ENCODE measurements around the gene SH3RF3.
A peak's percentile ranks its signal among the peaks of the same experiment; 100 is the strongest.

SH3RF3 gene

DNA sequence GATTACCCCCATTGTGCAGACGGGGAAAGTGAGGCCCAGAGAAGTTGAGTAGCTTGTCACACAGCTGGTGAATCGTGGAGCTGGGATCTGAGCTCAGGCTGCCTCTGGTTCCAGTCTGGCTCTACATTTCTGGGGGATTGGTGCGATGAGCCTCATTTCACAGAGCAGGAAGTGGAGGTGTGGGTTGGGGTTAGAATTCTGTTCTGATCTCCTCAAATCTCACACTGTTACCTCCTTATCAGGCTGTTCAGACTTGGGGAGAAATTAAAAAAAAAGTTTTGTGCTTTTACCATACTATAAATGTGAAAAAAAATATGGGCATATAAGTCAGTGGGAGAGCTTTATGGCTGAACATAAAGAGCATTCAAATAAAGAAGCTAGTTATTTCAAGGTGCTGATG lies 21.6 kb downstream of the SH3RF3 start:
- no peak for TF ChIP-seq Cebpa-rat (IDR thresholded peaks at IDR 0.05)
- H4K20me1 ChIP-seq: peaks cover 73 to 99% (median 98%) of the 10 kb centered on the region in 11 experiments; a peak in 21 of 22 replicates
- H3K4me3 ChIP-seq: no peak overlapping the region
- peaks cover 0 to 8% (median 0%) of the 10 kb centered on the region in 11 experiments; a peak in 4 of 22 replicates for H3K9me3 ChIP-seq (replicated peaks in 1 of 11)
- peaks cover 26 to 68% (median 54%) of the 10 kb centered on the region in 10 experiments for H3K4me1 ChIP-seq
- H3K36me3 ChIP-seq: peaks cover 0 to 10% (median 6%) of the 10 kb centered on the region in 11 experiments; a peak in 8 of 22 replicates
- no peaks in the 10 kb centered on the region for H3K27me3 ChIP-seq
- H3K27ac ChIP-seq: no peak overlapping the region
- 0 out of 22 replicates have a peak overlapping the region, but pooled peaks of 3 of the 11 experiments have one; percentile 63 to 76 (median 65) for H3K4me2 ChIP-seq
- no peak overlapping the region for H3K9ac ChIP-seq

DNA sequence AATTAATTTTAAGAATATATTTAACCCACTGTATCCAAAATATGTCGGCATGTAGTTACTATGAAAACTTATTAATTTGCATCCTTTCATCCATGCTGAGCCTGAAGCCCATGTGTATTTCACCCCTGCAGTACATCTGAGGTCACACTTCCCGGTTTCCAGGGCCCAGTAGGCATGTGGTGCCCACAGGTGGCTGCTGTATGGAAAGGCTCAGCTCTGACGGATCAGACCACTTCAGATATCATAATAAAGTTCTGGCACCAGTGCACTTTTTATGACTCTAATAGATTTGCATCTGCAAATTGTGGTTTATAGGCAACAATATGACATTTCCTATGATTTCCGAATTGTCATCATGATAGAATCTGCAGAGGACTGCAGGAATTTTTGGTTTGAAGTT lies 22.5 kb downstream of the SH3RF3 start:
- TF ChIP-seq Cebpa-rat (IDR thresholded peaks at IDR 0.05): no peak
- Histone ChIP-seq H3K27ac (no peak overlapping the region), H3K36me3 (peaks cover 0 to 3% (median 0%) of the 10 kb centered on the region in 11 experiments; a peak in 2 of 22 replicates), H3K4me2 (no peak overlapping the region), H3K4me3 (no peak overlapping the region), H3K9me3 (replicated peaks in 1 of 11) (peaks cover 0 to 5% (median 0%) of the 10 kb centered on the region in 11 experiments; a peak in 3 of 22 replicates), H3K9ac (no peak overlapping the region), H3K27me3 (no peaks in the 10 kb centered on the region), H4K20me1 (peaks cover 73 to 99% (median 98%) of the 10 kb centered on the region in 11 experiments; a peak in 21 of 22 replicates), H3K4me1 (peaks cover 36 to 74% (median 60%) of the 10 kb centered on the region in 10 experiments)

DNA sequence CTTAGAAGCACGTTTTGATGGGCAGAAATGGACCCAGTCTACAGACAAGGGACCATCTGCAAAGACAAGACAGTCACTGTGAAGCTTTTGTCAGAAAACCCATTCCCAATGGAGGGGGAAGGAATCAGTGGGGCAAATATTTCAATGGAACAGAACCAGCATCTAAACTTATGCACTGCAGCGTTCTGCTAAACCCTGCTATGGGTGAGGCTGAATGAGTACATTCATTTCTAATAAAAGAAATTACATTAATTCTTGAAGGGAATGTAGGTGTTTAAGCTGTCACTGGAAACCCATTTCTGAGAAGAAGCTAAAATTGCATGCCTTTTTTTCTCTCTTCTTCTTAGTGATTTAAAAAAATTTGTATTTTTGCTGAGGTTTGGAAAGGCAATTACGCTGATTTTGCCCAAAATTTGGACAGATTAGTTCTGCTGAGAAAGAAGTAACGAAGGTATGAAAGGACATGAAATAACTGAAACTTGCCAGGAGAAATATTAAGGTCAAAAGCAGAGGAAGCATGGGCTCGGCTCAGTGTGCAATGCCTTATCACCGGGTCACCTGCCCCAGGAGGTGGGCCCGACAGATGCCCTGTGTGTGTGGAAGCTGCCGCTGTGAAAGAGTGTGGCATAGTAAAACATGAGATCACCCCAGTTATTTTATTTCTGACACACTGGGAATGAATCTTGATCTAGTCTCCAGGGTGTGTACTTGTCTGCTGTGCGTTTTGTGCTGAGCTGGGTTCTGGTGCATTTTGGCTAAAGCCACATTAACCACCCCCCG lies 24.2 kb downstream of the SH3RF3 start:
- peaks cover 85 to 100% (median 100%) of the 10 kb centered on the region in 11 experiments; a peak in 21 of 22 replicates for H4K20me1 ChIP-seq
- no peak overlapping the region for H3K4me2 ChIP-seq
- no peak overlapping the region for H3K27ac ChIP-seq
- H3K4me1 ChIP-seq: peaks cover 32 to 76% (median 64%) of the 10 kb centered on the region in 10 experiments
- H3K27me3 ChIP-seq: no peaks in the 10 kb centered on the region
- H3K36me3 ChIP-seq: peaks cover 0 to 8% (median 0%) of the 10 kb centered on the region in 11 experiments; a peak in 2 of 22 replicates
- H3K9me3 ChIP-seq (replicated peaks in 1 of 11): no peaks in the 10 kb centered on the region
- no peak overlapping the region for H3K9ac ChIP-seq
- H3K4me3 ChIP-seq: no peak overlapping the region
- TF ChIP-seq Cebpa-rat (IDR thresholded peaks at IDR 0.05): no peak

DNA sequence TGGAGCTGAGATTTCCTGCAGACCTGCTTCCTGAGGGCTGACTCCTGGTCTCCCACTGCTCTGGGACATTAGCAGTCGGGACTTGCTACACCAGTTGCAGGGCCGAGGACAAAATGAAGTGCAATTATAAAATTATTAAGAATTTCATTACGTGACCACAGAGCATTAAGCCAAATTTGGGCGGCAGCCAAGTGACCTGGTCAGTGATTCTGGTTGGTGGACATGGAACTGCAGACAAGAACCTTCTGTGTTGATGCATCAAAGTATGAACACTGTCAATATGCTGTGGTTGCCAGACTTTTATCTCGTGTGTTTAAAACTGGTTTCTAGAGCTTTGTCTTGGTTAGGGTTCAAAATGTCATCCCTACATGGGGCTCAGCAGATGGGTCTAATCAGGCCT lies 24.8 kb downstream of the SH3RF3 start:
- Histone ChIP-seq H3K4me1 (peaks cover 32 to 76% (median 64%) of the 10 kb centered on the region in 10 experiments), H4K20me1 (peaks cover 90 to 100% (median 100%) of the 10 kb centered on the region in 11 experiments; a peak in 21 of 22 replicates), H3K27me3 (no peaks in the 10 kb centered on the region), H3K4me2 (peak overlapping the region in 7 of 11 experiments; percentile 18 to 86 (median 82); a peak in 9 of 22 replicates), H3K4me3 (no peak overlapping the region), H3K9ac (no peak overlapping the region), H3K27ac (no peak overlapping the region), H3K9me3 (replicated peaks in 1 of 11) (no peaks in the 10 kb centered on the region), H3K36me3 (peaks cover 0 to 8% (median 0%) of the 10 kb centered on the region in 11 experiments; a peak in 2 of 22 replicates)
- no peak for TF ChIP-seq Cebpa-rat (IDR thresholded peaks at IDR 0.05)

DNA sequence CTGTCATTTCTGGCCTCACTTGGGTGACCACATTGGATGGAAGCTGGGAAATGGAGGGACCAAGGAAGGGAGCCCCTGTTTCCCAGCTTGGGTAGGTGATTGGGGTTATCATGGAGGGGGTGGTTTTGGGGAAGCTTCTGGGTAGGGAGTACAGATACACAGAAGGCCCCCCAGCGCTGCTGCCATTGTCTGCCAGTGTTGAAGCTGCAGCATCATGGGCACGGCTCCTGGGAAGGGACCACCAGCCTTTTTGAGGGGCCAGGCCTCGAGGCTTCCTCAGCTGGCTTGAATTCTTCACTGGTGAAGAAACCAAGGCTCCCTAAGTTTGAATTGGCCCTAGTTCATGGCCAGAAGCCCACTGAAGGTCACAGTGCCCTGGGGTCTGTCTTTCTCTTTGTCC lies 25.2 kb downstream of the SH3RF3 start:
- TF ChIP-seq Cebpa-rat (IDR thresholded peaks at IDR 0.05): no peak
- Histone ChIP-seq H3K36me3 (peaks cover 0 to 8% (median 0%) of the 10 kb centered on the region in 11 experiments; a peak in 2 of 22 replicates), H3K4me3 (no peak overlapping the region), H3K4me2 (peak overlapping the region in 8 of 11 experiments; percentile 18 to 86 (median 81); a peak in 13 of 22 replicates), H3K27ac (no peak overlapping the region), H3K9ac (no peak overlapping the region), H3K4me1 (peaks cover 32 to 76% (median 64%) of the 10 kb centered on the region in 10 experiments), H3K9me3 (replicated peaks in 1 of 11) (no peaks in the 10 kb centered on the region), H3K27me3 (no peaks in the 10 kb centered on the region), H4K20me1 (peaks cover 94 to 100% (median 100%) of the 10 kb centered on the region in 11 experiments; a peak in 21 of 22 replicates)

DNA sequence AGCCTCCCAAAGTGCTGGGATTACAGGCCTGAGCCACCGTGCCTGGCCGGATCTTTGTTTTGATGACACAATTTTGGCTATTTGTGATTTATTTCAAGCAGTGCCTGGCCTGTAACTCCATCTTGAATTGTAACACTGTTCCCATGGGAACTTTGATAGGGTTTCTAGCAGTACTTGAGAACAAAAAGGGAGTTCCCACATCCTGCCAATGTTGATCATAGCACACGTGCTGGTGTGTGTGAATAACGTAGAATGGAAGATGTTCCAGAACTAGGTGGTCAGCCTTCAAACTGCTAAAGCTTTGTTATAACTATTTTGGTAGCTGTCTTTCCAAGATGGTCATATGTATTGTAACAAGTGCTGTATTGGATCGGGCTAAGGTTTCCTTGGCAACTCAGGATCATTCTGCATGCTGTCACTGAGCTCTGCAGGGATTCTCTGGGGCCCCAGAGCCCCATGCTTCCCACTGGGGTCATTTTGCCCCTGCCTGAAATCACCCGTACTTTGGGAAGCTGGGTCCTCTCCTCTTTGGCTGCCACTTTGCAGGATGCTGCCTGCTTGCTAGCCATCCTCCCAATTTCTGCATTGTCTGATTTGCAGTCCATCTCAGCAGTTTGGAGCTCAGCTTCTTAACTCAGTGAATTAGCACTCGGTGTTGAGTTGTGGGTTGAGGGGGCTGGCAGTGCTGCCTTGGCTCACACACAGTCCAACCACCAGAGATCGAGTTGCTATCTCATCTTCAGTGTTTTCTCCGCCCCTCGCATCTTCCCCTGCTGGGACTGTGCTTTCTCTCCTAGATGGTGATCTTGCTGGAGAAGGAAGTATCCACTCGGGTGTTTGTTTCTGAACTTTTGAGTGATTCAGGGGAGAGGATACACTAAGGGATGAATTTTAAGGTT lies 26.8 kb downstream of the SH3RF3 start:
- H4K20me1 ChIP-seq: peaks cover 95 to 100% (median 100%) of the 10 kb centered on the region in 11 experiments; a peak in 21 of 22 replicates
- no peaks in the 10 kb centered on the region for H3K27me3 ChIP-seq
- H3K4me2 ChIP-seq: peak overlapping the region; percentile 44 to 86 (median 80)
- H3K27ac ChIP-seq: peak overlapping the region in 4 of 11 experiments; percentile 7 to 55 (median 32); a peak in 5 of 22 replicates
- H3K9ac ChIP-seq: peak overlapping the region in 1 of 11 experiments; percentile 7; a peak in 2 of 22 replicates
- H3K4me1 ChIP-seq: peaks cover 39 to 78% (median 67%) of the 10 kb centered on the region in 10 experiments
- no peak overlapping the region for H3K4me3 ChIP-seq
- H3K36me3 ChIP-seq: peaks cover 0 to 14% (median 0%) of the 10 kb centered on the region in 11 experiments; a peak in 6 of 22 replicates
- H3K9me3 ChIP-seq (replicated peaks in 1 of 11): no peaks in the 10 kb centered on the region
- no peak for TF ChIP-seq Cebpa-rat (IDR thresholded peaks at IDR 0.05)

DNA sequence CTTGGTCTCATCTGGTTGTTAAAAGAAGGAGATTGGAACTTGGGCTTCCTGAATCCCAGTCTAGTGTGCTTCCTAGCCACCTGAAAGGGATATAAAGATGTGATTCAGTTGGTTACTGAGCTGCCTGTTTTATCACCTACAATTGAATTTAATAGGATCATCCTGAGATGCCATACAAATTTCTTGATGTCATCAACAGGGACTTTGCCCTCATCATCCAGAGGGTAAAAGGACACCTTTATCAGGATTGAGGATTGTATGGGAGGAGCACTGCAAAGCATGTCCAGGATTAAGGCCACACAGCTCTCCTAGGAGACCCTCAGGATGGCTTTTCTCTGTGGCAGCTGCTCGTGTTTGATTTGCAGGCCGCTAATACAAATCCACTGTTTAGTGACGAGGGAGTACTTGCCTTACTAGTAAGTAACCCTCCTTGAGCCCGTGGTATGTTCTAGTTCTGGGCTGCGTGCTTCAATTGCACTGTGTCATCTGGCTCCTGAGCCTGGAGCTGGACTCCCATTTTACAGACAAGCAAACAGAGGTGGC lies 28.6 kb downstream of the SH3RF3 start:
- Histone ChIP-seq H3K9me3 (replicated peaks in 1 of 11) (peaks cover 0 to 10% (median under 1%) of the 10 kb centered on the region in 11 experiments; a peak in 4 of 22 replicates), H3K9ac (no peak overlapping the region), H3K4me1 (peaks cover 50 to 87% (median 76%) of the 10 kb centered on the region in 10 experiments), H3K36me3 (peaks cover 0 to 22% (median 3%) of the 10 kb centered on the region in 11 experiments; a peak in 7 of 22 replicates), H4K20me1 (peaks cover 89 to 98% (median 96%) of the 10 kb centered on the region in 11 experiments; a peak in 21 of 22 replicates), H3K27ac (no peak overlapping the region), H3K4me3 (no peak overlapping the region), H3K4me2 (peak overlapping the region in 9 of 11 experiments; percentile 9 to 85 (median 69); a peak in 15 of 22 replicates), H3K27me3 (no peaks in the 10 kb centered on the region)
- TF ChIP-seq Cebpa-rat (IDR thresholded peaks at IDR 0.05): no peak

DNA sequence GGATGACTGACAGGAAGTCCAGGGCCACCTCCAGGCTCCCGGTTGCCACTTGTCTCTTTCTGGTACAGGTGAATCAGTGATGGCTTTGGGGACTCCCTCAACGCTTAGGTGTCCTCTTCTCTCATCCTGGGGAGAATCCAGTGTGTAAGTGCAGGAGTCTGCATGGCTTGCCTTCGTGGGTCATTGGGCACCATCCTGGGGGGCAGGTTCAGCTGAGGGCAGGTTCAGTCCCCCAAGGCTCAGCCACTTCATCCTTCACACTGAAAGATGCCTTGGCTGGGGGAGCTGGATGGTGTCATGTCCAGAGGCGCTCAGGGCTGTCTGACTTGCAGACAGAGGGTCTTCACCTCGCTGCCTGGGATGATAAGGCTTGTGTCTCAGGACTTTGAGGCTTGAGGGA lies 29.2 kb downstream of the SH3RF3 start:
- H4K20me1 ChIP-seq: peaks cover 84 to 98% (median 95%) of the 10 kb centered on the region in 11 experiments; a peak in 21 of 22 replicates
- no peak overlapping the region for H3K9ac ChIP-seq
- H3K4me1 ChIP-seq: peaks cover 50 to 92% (median 80%) of the 10 kb centered on the region in 10 experiments
- no peak for TF ChIP-seq Cebpa-rat (IDR thresholded peaks at IDR 0.05)
- no peak overlapping the region for H3K4me3 ChIP-seq
- peaks cover 0 to 22% (median 3%) of the 10 kb centered on the region in 11 experiments; a peak in 7 of 22 replicates for H3K36me3 ChIP-seq
- H3K9me3 ChIP-seq (replicated peaks in 1 of 11): peaks cover 0 to 11% (median 5%) of the 10 kb centered on the region in 11 experiments; a peak in 7 of 22 replicates
- H3K27ac ChIP-seq: no peak overlapping the region
- H3K27me3 ChIP-seq: no peaks in the 10 kb centered on the region
- peak overlapping the region; percentile 1 to 85 (median 67); a peak in 19 of 22 replicates for H3K4me2 ChIP-seq

Measured in BLaER1 treated with 17β-estradiol and CSF1 and Interleukin-3, amounts not matched to agents 10 nM and 100 nM (cell line).